IPS DF 19.7 (cell line): ENCODE measurements around the gene DTL.

Source experiments
- DNase-seq: peaks from one replicate; pipeline ENCODE4 v3.0.0-alpha.2; 2013; ENCODE audit warnings: low read depth, low spot score

The DTL gene

DNA sequence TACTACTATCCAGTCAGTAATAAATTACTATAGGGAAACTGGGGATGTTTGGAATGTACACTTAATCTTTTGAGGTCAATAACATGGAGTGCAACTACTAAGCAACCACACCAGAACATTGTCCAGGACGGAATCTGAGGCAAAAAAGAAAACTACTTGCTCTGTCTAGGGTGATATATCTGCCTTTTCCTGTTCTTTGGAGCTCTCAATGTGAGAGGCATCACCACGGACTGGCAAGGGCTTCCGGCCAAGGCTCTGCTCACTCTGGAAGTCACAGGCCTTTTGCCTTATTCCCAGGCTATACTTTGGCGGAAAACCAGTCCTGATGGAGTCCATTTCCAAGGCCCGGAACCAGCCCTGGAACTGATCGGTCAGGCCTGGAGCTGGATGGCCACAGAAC, 94.2 kb downstream of the DTL start:
- no peak for DNase-seq

DNA sequence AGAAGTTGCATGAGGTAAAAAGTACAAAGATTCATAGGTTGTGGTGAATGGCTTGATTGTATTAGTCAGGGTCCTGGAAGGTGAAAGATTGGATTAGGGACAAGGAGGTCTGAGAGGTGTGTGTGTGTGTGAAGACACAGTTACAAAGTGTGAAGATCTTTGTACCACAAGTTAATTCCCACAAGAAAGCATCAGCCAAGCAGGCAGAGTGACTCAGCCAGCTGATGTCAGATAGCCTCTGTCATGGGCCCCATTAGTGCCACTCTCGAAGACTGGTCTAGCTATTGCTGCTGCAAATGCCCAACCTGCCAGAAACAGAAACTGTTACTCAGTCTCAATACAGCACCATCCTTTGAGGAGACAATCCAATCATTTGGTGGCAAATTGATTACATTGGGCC, 96.5 kb downstream of the DTL start:
- no peak for DNase-seq

DNA sequence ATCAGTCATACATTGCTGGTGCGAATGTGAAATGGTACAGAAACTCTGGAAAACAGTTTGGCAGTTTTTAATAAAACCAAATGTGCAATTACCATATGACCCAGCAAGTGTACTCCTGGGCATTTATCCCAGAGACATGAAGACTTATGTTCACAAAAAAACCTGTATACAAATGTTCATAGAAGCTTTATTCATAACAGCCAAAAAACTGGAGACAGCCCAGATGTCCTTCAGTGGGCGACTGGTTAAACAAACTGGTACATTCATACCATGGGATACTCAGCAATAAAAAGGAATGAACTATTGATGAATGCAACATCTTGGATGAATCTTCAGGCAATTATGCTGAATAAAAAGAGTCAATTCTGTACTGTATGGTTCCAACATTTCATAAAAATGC, 97.8 kb downstream of the DTL start:
- DNase-seq, result no peak

DNA sequence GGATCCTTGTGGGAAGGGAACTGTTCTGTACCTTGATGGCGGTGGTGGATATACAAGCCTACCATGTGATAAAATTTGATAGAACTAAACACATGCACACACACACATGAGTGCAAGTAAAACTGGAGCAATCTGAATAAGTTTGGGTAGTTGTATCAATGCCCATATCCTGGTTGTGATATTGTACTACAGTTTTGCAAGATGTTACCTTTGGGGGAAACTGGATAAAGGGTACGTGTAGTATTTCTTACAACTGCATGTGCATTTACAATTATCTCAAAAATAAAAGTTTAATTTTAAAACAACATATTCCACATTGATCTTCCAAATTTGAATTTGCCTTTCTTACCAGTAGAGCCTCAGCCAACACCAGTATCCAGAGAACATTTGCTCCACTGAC, 99.6 kb downstream of the DTL start:
- no peak for DNase-seq

DNA sequence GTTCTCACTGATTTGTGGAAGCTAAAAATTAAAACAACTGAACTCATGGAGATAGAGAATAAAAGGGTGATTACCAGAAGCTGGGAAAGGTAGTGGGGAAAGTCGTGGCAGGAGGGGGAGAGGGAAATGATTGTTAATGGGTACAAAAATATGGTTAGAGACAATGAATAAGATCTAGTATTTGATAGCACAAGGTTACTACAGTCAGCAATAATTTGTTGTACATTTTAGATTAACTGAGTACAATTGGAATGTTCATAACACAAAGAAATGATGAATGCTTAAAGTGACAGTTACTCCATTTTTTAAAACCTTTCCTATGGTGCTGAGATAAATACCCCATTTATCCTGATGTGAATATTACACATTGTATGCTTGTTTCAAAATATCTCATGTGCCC, 102.3 kb downstream of the DTL start:
- DNase-seq, result no peak

DNA sequence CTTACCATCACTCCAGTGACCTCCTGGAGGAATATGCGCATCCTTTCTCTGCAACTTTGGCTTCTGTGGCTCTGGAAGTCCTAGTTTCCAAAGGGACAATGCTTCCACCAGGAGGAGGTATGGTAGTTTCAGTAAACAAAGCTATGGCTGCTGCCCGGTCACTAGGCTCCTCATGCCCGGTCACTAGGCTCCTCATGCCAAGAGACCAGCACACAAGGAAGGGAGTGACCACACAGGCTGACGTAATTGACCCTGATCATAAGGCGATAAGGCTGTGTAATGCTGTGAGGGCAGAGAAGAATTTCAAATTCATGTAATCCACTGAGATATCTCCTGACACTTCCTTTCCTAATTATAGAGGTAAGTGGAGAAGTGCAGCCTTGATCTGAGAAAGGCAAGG, 102.9 kb downstream of the DTL start:
- DNase-seq, result no peak

DNA sequence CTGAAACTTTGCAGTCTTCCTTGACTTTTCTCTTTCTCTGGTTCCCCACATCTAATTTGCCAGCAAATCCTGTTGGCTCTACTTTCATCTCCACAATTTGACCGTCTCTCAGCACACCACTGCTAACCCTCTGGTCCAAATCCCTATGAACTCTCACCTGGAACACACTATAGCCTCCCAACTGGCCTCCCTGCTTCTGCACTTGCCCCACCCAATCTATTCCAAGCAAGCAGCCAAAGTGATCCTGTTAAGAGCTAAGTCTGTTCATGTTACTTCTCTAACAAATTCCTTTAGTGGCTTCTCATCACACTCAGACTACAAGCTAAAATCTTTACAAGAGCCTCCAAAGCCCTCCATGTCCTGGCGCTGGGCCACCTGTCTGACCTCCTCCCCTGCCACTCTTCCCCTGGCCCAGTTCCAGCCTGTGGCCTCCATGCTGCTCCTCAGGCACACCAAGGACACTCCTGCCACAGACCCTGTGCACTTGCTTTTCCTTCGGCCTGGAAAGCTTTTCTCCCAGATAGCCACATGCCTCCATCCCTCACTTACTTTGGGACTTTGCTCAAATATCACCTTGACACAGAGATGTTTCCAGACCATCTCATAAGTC, 104.1 kb downstream of the DTL start:
- no peak for DNase-seq

DNA sequence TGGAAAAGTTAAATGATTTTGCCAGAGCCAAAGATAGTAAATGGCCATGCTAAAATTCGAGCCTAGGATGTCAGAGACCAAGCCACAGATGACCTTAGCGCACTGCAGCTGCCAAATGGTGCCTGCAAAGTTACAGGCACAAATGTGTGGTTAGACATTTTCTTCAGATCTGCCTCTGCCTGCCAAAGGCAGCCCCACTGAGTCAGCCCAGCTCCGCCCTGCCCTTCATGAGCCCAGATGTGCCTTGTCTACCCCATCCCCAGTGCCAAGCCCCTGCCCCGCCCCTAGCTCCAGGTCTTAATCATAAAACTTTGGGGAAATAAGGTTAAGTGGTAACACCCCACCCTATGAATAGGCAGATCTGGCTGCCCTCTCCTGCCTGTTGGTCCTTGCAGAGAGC, 105.9 kb downstream of the DTL start:
- DNase-seq, result no peak

DNA sequence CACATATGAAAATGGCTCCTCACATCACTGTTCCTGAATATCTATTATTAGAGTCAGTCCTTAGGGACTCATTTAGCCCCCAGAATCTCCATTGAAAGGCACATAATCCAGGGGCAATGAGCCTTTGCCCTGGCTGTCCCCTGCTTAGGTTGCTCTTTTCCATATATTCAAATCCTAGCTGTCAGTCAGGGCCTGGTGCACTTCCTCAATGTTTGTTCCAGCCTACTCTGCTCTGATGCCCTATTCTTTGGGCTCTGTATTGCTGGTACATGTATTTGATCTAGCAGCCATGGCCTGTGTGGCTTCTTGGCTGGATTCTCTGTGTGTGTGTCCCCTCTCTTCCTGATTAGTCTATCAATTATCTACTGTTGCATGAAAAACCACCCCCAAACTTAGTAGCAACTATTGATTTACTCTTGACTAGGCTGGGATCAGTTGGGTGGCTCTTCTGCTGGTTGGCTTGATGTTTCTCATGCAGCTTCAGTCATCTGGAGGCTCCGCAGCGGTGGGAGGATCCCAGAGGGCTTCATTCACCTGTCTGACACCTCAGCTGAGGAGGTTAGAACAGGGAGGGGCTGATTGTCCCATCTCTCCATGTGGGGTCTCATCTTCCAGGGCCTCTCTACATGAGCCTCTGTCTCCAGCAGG, 107.5 kb downstream of the DTL start:
- DNase-seq, result no peak

DNA sequence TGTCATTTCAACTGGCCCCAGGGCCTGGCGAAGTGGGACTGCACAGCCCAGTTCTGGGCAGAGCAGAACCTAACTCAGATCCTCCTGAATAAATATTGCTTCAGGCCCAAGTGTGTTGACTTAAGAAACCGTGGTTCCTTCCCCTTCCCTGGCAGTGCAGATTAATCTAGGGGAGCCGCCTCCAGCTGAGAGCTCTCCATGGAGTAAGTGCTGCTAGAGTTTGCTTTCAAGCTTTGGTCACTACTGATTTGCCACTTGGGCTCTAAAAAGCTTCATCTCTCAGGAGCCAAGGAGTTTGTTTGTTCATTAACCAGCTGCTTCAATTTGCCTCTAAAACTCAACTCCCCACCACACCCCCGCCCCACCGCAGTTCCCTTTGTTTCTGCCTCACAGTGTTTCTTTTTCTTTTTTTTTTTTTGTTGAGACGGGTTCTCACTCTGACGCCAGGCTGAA, 112.1 kb downstream of the DTL start:
- no peak for DNase-seq

DNA sequence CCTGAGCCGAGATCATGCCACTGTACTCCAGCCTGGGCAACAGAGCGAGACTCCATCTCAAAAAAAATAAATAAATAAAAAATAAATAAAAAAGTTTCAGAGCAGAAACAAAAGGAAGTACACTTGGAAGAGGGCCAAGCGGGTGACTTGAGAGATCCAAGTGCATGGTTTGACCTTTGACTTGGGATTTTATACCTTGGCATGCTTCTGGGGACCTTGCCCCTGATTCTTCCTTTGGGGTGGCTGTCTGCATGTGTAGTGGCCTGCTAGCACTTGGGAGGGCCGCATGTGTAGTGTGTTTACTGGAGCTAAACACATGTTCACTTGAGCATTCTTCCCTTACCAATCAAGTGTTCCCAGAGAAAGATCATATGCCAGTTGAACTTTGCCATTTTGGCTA, 114.0 kb downstream of the DTL start:
- no peak for DNase-seq

DNA sequence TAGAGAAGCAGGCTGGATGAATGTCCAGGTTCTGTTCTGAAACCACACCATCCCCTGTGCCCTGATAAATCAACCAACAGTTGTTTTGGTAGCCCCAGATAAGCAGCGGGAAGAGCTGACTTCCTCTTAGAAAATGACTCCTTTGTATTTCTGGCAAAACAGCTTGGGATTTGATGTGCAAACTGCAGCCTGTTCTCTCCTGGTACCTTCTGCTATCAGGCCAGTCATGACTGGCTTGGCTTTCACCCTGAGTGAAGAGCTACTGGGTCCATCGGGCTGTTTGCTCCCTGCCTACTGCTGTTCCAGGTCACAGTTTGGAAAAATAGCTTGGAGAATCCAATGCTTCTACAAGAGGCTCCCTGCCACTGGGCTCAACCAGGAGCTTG, 116.8 kb downstream of the DTL start:
- no peak for DNase-seq

DNA sequence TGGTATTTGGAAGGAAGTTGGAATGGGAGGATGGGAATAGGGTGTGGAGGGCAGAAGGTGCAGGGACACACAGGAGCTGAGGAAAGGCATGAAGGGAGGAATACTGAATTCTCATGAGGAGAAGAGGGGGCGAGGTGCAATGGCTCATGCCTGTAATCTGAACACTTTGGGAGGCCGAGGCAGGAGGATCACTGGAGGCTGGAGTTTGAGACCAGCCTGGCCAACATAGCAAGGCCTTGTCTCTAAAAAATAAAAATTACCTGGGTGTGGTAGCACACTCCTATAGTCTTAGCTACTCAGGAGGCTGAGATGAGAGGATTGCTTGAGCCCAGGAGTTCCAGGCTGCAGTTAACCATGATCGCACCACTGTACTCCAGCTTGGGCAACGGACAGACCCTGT, 117.3 kb downstream of the DTL start:
- DNase-seq, result no peak

DNA sequence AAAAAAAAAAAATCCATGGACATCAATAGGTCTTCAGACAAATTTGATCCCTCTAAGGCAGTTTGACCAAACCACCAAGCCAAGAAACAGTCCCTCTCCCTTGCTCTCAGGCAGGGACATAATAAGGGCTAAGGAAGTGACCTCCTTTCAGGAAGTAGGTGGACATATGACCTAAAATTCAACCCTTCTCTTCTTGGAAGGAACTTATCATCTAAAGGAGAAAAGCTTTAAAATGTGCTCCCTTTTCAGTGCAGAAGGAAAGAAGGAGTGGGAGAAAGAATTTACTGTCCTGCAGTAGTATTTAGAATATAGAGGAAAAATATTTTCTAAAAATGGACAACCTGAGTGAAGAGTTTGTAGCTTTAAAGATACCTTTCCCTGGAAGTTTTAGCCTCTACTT, 118.1 kb downstream of the DTL start:
- no peak for DNase-seq
